Right atrium auricular region (tissue), 2 donors: Measurements from ENCODE around the gene SOX6. TPM values are rescaled to one million over a fixed set of nuclear protein-coding genes. Genes with fewer than 3 reads are reported as not detected.
A peak's percentile ranks its signal among the peaks of the same experiment; 100 is the strongest.

Experiments used
- DNase-seq: peaks from one replicate; pipeline ENCODE4 v3.0.0-alpha.2; 2019; ENCODE audit warnings: low spot score
- H3K27ac ChIP-seq, 2 donors: fragments of 200-600 bp; sonication (generic); 1 replicate in 1 of 2; 2 replicates in 1 of 2; pipeline ENCODE4 v1.5.1; 2016 to 2019
- H3K27me3 ChIP-seq, 2 donors: fragments of 200-600 bp; sonication (generic); one replicate each; pipeline versions ENCODE4 v1.5.1 to v1.6.0; 2017 to 2019
- H3K36me3 ChIP-seq: fragments of 200-600 bp; sonication (generic); one replicate; pipeline ENCODE4 v1.5.1; 2016
- H3K4me1 ChIP-seq, 2 donors: fragments of 200-600 bp; sonication (generic); one replicate each; pipeline versions ENCODE4 v1.5.1 to v1.6.0; 2017 to 2019
- H3K4me3 ChIP-seq, 2 donors: fragments of 200-600 bp; sonication (generic); 1 replicate in 1 of 2; 2 replicates in 1 of 2; pipeline ENCODE4 v1.5.1; 2017 to 2019; ENCODE audit warnings: mild to moderate bottlenecking in 1 of 2, moderate library complexity in 1 of 2
- H3K9me3 ChIP-seq, 2 donors: fragments of 200-600 bp; sonication (generic); one replicate each; pipeline ENCODE4 v1.5.1; 2019
- total RNA-seq, 2 donors: library from RNA; depleted of rRNA; stranded (reverse); fragments of >200 nt; gene quantifications; one replicate each; pipeline ENCODE4 v1.1.0, GENCODE V29; 2016
- TF ChIP-seq, protein P1 (sequence below), 2 donors: fragments of 200-600 bp; sonication (generic); IDR thresholded peaks; one replicate each; pipeline ENCODE4 v1.5.1; 2019; ENCODE audit warnings: antibody characterized with exemption in 2 of 2

The SOX6 gene
- total RNA-seq, 2 donors from 2014 or later, result 13.5 to 14.3 TPM

DNA sequence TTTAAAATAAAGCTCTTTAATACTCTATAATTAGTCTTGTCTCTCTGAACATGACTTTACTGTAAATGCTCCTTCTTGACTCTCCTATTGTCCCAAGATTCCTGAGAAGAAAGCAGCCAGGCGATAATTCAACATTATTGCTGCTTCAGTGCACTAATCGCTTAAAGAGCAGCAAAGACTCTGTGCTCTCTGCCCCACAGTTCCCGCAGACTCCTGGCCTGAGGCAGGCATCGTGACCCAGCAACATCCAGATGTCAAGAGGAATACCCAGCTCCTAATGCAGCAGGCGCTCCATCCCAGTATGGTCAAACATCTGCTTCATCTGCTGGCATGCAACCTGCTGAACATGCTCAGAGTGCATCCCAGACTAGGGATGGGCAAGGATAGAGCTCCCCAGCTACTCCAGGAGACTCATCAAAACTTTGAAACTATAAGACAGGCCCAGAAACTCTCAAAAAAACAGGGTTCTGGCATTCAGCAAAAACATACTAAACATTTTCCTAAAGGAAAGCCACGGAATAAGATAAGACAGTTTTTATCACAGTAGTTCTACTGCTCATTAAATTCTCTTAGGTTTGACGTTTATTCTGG, 270.0 kb downstream of the SOX6 start:
- TF ChIP-seq, protein P1, sequence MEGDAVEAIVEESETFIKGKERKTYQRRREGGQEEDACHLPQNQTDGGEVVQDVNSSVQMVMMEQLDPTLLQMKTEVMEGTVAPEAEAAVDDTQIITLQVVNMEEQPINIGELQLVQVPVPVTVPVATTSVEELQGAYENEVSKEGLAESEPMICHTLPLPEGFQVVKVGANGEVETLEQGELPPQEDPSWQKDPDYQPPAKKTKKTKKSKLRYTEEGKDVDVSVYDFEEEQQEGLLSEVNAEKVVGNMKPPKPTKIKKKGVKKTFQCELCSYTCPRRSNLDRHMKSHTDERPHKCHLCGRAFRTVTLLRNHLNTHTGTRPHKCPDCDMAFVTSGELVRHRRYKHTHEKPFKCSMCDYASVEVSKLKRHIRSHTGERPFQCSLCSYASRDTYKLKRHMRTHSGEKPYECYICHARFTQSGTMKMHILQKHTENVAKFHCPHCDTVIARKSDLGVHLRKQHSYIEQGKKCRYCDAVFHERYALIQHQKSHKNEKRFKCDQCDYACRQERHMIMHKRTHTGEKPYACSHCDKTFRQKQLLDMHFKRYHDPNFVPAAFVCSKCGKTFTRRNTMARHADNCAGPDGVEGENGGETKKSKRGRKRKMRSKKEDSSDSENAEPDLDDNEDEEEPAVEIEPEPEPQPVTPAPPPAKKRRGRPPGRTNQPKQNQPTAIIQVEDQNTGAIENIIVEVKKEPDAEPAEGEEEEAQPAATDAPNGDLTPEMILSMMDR (IDR thresholded peaks at IDR 0.05), result no peak
- Histone ChIP-seq H3K9me3 (no peaks in the 10 kb centered on the region), H3K4me1 (peaks cover 0 to 14% of the 10 kb centered on the region in 2 donors), H3K27me3 (no peaks in the 10 kb centered on the region), H3K4me3 (no peak overlapping the region), H3K27ac (no peak overlapping the region), H3K36me3 (no peaks in the 10 kb centered on the region)
- no peak for DNase-seq

DNA sequence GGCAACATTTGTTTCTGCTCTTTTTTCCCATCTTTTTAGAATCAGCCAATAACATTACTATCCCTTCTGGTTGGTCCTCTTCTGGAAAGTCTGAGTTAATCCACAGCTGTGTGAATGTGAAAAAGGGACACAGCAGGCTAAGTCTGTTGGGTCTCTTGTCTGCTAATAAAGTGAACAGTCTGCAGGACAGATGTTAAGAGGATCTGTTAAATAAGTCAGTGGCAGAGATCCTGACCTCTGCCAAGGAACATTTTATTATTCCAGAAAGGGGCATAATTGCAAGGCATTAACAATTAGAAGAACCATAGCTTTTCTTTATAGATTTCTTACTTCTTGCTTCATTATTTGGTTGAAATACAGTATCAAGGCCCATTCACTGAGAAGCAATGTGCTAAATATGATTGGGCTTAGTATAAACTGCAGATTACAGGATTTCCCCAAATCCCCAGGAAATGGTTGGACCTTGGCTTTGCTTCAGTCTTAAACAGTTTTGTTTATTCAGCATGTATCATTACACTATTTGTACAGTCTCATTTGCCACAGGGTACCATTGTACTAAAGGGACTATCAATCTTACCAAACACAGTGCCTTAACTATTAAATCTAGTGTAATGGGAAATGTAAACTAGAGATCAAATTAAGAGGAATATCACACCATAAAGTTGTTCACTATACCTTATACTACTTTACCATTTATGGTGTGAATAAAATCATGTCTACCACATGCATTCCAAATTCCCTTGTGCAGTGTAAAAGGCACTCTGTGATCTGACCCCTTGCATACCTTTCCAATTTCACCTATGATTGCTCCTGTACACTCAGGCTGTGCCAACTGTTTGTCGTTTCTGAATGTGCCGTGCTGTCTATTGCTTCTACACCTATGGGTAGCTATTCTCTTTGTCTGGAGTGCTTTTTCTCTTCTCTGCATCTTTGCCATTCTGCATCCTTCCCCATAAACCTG, 274.0 kb downstream of the SOX6 start:
- Histone ChIP-seq H3K27ac (peak overlapping the region in 1 of 2 donors; percentile 23), H3K4me3 (no peak overlapping the region), H3K27me3 (no peaks in the 10 kb centered on the region), H3K9me3 (no peaks in the 10 kb centered on the region), H3K36me3 (no peaks in the 10 kb centered on the region), H3K4me1 (peaks cover 0 to 14% of the 10 kb centered on the region in 2 donors)
- TF ChIP-seq, protein P1 (IDR thresholded peaks at IDR 0.05), result no peak
- DNase-seq, result no peak

DNA sequence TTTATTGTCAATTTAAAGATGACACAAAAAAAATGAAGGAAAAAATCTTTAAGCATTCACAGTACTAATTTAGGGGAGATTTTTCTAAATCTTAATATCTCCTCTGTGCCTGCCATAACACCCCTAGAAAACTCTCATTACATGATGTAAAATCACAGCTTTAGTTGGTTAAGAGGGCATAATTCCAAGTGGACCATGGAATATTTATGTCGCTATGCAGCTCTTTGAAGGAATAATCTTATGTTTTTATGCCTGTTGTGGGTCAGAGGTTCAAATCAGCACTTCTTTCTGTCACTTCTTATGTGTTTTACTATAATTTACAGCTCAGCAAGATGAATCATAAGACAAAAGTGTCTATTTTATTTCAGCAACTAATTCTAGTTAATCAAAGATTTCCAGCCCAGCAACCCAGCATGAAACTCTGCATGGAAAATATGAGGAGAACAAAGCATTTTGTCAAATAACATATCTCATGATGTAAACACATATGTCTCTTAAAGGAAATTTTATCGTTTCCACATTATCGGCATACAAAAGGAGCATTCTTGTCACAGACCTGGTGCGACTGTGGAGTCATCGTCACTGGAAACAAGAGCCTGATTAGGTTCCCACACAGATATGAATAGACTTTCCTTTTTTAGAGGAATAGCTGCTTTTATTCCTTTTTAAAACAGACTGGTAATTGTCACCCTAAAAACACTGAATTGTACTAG, 274.8 kb downstream of the SOX6 start:
- Histone ChIP-seq H3K36me3 (no peaks in the 10 kb centered on the region), H3K4me1 (peaks cover 0 to 14% of the 10 kb centered on the region in 2 donors), H3K4me3 (no peak overlapping the region), H3K9me3 (no peaks in the 10 kb centered on the region), H3K27ac (peak overlapping the region in 1 of 2 donors; percentile 23), H3K27me3 (no peaks in the 10 kb centered on the region)
- no peak for DNase-seq
- TF ChIP-seq, protein P1 (IDR thresholded peaks at IDR 0.05), result no peak

DNA sequence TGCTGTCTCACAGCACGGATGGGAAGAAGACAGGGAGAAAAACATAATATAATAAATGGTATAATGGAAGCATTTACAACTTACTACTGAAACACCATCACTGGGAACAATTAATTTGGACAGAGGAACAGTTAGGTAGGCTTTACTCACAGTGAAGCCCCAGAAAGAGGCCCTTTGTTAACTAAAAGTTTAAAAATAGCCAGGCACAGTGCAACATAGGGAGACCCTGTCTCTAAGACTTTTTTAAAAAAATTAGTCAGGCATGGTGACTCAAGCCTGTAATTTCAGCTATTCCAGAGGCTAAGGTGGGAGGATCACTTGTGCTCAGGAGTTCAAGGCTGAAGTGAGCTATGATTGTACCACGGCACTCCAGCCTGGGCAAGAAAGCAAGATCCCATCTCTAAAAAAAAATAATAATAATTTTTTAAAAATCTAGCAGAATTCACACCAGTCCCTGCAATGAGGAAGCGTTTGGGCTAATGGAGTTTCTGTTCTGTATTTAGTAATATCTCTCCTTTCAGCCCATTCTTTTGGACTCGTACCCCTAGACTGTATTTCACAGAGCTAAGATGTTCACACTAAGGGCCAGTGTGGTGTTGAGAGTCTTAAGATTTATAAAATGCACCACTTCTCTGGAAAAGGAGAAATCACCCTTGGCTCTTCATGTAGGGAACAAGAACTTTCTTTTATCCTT, 275.5 kb downstream of the SOX6 start:
- Histone ChIP-seq H3K36me3 (no peaks in the 10 kb centered on the region), H3K27ac (no peak overlapping the region), H3K9me3 (no peaks in the 10 kb centered on the region), H3K27me3 (no peaks in the 10 kb centered on the region), H3K4me3 (no peak overlapping the region), H3K4me1 (peaks cover 0 to 14% of the 10 kb centered on the region in 2 donors)
- TF ChIP-seq, protein P1 (IDR thresholded peaks at IDR 0.05), result no peak
- DNase-seq, result no peak

DNA sequence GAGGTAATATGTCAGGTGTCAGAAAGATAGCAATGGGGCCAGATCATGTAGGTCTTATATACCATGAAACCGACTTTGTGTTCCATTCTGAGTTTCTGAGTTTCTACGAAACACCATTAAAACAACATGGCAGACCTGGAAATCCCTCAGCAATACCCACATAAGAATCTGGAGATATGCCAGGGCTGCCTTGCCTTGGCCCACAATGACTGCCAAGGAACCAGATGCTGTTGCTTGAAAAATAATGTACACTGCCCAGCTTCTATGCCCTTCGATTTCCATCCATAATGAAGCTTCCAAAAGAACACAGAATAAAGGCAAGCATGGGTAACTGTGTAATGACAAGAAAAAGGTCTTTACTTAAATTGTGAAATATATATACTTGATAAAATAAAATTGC, 277.4 kb downstream of the SOX6 start:
- Histone ChIP-seq H3K27me3 (no peaks in the 10 kb centered on the region), H3K27ac (no peak overlapping the region), H3K4me1 (peaks cover 0 to 14% of the 10 kb centered on the region in 2 donors), H3K36me3 (no peaks in the 10 kb centered on the region), H3K4me3 (no peak overlapping the region), H3K9me3 (peaks cover 0 to 9% of the 10 kb centered on the region in 2 donors)
- TF ChIP-seq, protein P1 (IDR thresholded peaks at IDR 0.05), result no peak
- no peak for DNase-seq
